ENCODE measurements around the gene RNU5D-1. TPM values are rescaled to one million over a fixed set of nuclear protein-coding genes. Genes with fewer than 3 reads are reported as not detected.
"Not testable (repeated sequence)": the region's sequence is repeated elsewhere in the genome, so short reads cannot be mapped to it uniquely, and the experiment has no call there.

Gene RNU5D-1
- not detected in 2 replicates for total RNA-seq

DNA sequence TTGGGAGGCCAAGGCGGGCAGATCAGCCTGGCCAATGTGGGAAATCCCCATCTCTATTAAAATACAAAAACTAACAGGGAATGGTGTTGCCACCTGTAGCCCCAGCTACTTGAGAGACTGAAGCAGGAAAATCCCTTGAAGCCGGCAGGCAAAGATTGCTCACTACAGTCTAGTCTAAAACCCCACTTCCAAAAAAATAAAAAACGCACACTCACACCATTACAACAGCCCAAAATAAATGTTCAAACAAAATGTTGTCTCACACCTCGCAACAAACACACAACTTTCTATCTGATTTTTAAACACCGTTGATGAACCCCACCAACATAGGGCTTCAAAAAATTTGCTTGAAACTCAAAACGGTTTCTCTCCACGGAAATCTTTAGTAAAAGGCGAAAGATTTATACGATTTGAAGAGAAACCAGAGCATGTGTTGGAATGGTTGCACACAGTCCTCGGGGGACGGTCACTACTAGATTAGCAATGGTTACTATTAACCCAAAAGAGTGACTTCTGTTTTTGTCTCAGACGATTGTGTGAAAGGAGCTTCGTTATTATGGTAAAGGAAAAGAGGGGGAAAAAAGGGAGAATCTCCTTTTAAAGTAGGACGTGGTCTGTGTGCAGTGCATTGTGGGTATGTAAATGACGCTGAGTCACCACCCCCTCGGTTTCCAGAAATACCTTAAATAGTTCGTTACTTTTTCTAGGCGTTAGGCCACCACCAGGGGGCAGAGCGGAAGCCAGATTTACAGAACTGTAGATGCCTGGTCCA is at the start of gene RNU5D-1:
Gene RNU5D-1 (minus strand): TSS at position 430 of the 772 bp plus-strand sequence.
- intact Hi-C loops (cut with micrococcal nuclease) = loop anchor here (1.0 to 2.0 kb wide), 14 partner anchors 8 to 854 kb away; partner anchors contain the start of genes ARMH1, EIF2B3, KIF2C and MUTYH

DNA sequence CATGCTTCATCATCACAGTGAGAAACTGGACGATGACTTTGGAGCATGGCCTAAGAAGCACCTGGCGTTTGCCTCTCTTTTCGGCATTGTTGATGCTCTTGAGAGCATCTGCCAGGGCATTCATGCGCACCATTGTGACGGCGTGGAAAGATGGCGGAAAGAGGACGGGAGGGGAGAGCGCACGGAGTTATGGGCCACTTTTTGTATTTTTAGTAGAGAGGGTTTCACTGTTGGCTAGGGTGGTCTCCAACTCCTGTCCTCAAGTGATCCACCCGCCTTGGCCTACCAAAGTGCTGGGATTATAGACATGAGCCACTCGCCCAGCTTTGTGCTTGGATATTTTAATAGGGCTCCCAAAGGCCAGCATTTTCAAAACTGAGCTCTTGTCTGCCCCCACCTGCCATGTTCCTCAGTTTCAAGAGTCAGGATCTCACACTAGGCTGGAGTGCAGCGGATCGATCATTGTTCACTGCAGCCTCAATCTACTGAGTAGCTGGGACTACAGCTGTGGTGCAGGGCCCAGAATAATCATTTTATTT is 49.7 kb upstream of the RNU5D-1 start:
- intact Hi-C loops (cut with micrococcal nuclease) = no loop called here

DNA sequence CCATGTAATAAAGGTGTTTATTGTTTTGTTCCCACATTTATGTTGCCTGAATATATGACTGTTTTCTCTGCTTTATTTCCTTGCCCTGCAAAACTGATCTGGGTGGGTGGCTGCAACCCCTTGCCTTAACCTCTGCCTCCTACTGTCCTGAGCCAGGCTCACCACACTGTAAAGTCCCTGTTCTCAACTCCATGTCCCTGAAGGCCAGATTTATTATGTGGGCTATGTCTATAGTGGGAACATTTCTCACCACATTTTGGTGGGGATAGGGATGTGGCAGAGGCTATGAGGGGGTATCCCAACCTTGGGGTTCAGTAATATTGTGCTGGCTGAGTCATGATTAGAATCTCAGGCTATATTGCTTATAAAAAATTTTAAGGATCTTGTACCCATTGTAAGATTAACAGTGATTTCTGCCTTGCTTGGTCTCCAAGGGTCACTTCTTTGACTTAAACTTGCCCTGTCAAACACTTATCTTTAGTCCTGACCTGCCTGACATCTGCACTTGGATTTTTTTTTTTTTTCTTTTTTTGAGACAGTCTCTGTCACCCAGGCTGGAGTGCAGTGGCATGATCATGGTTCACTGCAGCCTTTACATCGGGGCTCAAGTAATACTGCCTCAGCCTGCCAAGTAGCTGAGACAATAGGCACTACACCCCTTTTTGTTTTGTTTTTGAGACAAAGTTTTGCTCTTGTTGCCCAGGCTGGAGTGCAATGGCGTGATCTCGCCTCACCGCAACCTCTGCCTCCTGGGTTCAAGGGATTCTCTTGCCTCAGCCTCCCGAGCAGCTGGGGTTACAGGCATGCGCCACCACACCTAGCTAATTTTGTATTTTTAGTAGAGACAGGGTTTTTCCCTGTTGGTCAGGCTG is 48.0 kb upstream of the RNU5D-1 start:
- intact Hi-C loops (cut with micrococcal nuclease) = loop anchor here (5.0 kb wide), 1 partner anchor 147 kb away; no protein-coding TSS in a partner anchor

DNA sequence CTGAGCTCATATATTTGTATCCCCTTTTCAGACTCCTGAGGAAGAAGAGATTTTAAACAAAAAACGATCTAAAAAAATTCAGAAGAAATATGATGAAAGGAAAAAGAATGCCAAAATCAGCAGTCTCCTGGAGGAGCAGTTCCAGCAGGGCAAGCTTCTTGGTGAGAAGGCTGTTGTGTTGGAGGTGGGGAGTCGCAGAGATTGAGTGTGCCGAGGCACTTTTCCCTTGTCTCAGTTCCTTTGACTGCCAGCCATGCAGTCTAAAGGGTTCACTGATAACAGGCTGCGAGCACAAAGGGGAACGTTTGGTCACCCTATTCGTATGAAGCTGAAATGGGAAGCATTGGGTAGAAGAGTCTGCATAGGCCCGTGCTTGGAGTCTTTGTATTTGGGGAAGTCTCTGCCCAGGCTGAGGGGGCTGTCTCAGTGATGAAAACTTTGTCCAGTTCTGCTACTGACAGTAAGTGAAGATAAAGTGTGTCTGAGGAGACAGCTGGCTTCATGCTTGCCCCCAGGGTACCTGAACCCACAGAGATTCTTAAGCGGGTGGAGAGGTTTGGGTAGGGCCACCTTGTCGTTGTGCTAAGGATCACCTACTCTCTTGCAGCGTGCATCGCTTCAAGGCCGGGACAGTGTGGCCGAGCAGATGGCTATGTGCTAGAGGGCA is 47.1 kb upstream of the RNU5D-1 start:
- intact Hi-C loops (cut with micrococcal nuclease) = loop anchor here (5.0 kb wide), 1 partner anchor 146 kb away; no protein-coding TSS in a partner anchor

DNA sequence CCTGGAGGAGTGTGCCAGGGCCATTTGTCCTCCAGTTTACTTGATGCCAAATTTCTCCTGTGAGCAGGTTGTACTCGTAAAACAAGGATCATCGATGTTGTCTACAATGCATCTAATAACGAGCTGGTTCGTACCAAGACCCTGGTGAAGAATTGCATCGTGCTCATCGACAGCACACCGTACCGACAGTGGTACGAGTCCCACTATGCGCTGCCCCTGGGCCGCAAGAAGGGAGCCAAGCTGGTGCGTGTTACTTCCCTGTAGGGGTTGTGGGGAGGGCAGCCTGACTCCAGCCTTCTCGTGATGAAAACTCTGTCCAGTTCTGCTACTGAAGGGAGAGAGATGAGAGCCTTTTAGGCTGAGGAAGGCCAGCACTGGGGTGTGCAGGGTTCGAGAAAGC is 46.6 kb upstream of the RNU5D-1 start:
- intact Hi-C loops (cut with micrococcal nuclease) = loop anchor here (5.0 kb wide), 1 partner anchor 145 kb away; no protein-coding TSS in a partner anchor

DNA sequence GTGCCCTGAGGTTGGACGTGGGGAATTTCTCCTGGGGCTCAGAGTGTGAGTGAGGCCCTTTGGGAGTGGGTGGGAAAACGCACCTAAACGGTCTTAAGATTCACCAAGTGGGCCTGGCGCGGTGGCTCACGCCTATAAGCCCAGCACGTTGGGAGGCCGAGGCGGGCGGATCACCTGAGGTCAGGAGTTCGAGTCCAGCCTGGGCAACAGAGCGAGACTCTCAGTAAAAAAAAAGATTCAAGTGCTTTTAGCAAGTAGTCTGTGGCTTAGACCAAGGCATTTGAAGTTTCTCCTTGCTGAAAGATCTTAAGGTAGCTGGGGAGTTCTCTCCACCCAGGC is 45.7 kb upstream of the RNU5D-1 start:
- intact Hi-C loops (cut with micrococcal nuclease) = loop anchor here (5.0 kb wide), 1 partner anchor 144 kb away; no protein-coding TSS in a partner anchor

DNA sequence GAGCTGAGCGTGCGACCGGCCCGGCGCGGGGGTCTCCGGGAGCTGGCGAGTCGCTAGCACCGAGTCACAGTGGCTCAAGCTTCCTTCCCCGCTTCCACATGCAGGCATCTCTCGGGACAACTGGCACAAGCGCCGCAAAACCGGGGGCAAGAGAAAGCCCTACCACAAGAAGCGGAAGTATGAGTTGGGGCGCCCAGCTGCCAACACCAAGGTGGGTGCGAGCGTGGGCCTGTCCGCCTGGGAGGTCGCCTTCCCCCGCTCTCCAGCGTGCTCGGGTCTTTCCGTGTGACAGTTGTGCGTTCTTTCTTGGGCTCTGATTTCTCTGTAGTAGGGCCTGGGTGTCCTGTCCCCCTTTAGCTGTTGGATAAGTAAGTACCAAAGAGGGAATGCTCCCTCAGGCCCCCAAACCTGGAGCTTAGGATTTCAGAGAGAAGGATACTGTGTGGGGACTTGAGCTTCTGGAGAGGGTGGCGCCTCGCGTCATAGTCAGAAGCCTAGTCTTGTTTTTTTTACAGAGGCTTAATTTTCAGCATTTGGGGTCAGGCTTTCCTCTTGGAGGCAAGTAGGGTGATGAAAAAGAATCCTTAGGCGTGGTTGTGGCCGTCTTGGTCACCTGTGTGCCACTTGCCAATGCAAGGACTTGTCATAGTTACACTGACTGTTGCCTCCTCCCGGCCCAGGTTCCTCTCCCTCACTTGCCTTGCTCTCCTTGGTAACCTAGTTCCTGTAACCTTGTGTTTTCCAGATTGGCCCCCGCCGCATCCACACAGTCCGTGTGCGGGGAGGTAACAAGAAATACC is 45.2 kb upstream of the RNU5D-1 start:
- intact Hi-C loops (cut with micrococcal nuclease) = loop anchor here (1.0 to 5.0 kb wide), 10 partner anchors 10 to 715 kb away; partner anchors contain the start of genes ARMH1, EIF2B3, KIF2C and PLK3

DNA sequence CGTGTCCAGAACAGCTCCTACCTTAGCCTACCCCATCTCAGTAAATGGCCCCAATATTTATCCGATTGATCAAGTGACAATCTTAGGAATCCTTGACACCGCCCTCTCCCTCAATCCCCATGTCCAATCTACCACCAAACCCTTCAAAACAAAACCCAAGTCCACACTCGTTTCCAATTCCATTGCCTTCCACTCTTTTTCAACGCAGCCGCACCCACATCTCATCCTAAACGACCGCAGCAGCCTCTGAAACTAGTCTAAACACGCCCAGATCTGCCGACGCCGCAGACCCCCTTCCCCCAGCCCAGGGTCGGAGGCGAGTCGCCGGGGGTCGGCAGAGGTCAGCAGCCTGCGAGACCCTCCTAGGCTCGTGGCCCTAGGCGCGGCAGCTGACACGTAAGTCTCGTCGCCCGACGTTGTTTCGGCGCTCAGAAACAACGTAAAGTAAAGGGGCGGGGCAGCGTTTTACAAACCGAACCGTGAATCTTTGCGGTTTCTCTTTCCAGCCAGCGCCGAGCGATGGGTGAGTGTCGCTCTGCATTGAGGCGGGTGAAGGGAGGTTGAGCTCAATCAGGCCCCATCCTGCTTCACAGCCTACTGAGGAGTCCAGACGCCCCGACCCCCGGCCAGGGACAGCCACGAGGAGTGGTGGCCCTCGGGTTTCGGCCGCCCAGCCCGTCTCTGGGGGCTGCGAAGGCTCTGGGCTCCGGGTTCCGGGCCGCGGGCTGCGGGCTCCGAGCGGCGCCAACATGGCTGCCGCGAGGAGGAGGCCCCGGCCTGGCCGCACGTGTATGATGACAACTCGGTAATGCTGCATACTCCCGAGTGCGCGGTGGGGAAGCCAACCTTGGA is 44.3 kb upstream of the RNU5D-1 start, which contains the start of gene RPS8:
Gene RPS8 (plus strand): TSS at position 463 of the 852 bp plus-strand sequence. CDS start 57 bp downstream, at position 520.
- intact Hi-C loops (cut with micrococcal nuclease) = loop anchor here (1.0 to 5.0 kb wide), 10 partner anchors 11 to 716 kb away; partner anchors contain the start of genes ARMH1, EIF2B3, KIF2C and PLK3

DNA sequence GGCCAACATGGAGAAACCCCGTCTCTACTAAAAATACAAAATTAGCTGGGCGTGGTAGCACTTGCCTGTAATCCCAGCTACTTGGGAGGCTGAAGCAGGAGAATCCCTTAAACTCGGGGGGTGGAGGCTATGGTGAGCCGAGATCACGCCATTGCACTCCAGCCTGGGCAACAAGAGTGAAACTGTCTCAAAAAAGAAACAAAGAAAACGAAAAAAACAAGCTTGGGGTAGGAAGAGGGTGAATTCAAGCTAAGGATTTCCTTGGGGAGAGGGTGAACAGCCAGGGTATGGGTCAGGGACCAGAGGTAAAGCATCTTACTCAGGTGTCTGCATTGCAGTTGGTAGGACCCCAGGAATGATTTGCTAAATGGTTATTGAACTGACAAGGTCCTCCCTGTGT is 35.5 kb upstream of the RNU5D-1 start:
- intact Hi-C loops (cut with micrococcal nuclease) = not testable (repeated sequence)

DNA sequence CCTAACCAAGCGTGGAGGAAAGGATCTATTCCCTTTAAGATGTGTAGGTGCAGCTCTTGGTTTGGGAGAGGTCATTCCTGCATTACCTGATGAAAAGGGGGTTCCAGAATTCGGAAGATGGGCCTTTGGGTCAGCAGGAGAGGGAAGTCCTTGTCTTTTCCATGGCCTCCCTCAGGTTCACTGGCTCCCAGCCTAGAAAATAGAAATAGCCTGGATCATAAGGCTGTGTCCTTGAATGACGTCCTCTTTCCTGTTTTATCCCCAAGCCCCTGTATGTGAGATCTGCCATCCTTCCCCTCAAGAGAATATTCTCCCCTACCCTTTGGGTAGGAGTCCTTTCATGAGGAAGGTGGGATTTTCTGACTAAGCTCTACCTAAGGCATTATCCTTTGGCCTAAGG is 29.9 kb upstream of the RNU5D-1 start:
- intact Hi-C loops (cut with micrococcal nuclease) = no loop called here

DNA sequence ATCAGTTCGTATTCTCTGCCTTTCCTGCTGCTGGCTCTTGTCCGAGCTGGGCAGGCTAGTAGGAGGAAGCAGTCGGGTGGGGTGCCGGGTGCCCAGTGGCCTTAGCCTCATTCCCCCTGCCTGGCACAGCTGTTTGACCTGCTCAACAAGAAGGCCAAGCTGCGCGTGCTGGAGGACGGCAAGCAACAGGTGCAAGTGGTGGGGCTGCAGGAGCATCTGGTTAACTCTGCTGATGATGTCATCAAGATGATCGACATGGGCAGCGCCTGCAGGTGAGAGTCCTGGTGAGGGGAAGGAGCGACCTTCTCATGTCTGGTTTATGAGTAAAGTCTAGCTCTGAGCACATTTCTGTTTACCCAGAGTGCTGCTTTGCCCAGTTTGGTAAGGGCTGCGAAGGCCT is 28.1 kb upstream of the RNU5D-1 start:
- intact Hi-C loops (cut with micrococcal nuclease) = no loop called here

DNA sequence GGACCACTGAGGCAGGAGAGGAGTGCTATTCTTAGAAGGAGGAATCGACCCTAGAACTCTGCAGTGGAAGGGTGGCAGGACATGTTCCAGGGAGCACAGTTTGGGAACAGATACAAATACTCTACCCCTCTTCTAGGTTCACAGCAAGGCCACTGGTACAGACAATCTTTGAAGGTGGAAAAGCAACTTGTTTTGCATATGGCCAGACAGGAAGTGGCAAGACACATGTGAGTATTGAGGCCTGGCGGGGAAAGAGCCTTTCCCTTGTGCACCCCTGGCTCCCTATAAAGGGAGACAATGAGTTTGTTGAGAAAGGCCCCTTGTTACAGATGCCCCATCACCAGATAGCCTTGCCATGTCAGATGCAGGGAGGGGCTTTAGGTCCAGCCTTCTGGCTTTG is 26.4 kb upstream of the RNU5D-1 start:
- intact Hi-C loops (cut with micrococcal nuclease) = no loop called here

DNA sequence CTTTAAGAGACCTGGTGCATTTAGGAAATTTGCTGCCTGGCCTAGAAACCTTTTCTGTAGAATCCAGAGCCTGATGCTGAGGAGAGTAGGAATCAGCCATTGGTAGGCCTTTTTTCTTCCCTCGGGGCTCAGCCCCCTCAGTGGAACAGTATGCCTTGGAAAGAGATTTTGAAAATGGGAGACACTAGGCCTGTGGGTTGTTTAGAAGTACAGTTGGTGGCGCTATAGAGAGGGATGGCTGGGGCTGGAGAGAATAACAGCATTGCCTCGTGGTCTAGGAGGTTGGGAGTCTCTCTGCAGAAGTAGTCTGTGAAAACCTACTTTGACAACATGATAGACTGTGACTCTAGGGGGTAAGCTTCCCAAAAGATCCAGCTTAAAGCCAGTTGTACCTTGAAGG is 16.9 kb upstream of the RNU5D-1 start:
- intact Hi-C loops (cut with micrococcal nuclease) = no loop called here

DNA sequence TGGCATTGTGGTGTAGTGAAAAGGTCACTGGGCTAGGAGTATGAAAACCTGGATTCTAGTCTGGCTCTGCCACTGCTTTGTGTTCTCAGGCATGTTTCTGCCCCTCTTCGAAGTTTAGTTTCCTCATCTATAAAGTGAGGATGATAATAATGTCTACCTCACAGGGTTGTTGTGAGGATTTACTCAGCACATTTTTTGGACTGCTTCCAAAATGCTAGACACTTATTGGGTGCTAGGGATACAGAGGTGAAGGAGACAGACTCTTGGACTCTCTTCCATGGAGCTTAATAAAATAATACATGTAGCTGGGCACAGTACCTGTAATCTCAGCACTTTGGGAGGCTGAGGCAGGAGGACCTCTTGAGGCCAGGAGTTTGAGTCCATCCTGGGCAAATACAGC is 12.2 kb upstream of the RNU5D-1 start:
- intact Hi-C loops (cut with micrococcal nuclease) = no loop called here

DNA sequence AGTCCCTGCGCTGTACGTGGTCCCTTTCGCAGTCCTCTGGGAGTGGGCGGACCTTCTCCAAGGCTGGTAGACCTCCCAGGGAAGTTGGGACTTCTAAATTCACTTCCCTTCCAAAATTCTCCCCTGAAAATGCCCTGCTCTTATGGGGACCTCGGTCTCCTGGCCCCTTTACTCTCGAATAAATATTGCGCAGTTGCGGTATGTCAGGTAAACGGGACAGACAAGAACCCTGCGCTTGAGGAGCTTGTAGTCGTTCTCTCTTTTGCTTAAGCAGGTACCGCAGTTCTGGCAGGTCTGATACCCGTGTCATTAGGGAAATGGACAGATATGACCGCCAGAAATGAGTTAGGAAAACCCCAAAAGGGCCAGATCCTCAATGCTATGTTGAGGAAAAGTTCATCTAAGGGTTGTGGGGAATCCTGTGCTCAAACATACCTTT is 9.2 kb upstream of the RNU5D-1 start:
- intact Hi-C loops (cut with micrococcal nuclease) = no loop called here

DNA sequence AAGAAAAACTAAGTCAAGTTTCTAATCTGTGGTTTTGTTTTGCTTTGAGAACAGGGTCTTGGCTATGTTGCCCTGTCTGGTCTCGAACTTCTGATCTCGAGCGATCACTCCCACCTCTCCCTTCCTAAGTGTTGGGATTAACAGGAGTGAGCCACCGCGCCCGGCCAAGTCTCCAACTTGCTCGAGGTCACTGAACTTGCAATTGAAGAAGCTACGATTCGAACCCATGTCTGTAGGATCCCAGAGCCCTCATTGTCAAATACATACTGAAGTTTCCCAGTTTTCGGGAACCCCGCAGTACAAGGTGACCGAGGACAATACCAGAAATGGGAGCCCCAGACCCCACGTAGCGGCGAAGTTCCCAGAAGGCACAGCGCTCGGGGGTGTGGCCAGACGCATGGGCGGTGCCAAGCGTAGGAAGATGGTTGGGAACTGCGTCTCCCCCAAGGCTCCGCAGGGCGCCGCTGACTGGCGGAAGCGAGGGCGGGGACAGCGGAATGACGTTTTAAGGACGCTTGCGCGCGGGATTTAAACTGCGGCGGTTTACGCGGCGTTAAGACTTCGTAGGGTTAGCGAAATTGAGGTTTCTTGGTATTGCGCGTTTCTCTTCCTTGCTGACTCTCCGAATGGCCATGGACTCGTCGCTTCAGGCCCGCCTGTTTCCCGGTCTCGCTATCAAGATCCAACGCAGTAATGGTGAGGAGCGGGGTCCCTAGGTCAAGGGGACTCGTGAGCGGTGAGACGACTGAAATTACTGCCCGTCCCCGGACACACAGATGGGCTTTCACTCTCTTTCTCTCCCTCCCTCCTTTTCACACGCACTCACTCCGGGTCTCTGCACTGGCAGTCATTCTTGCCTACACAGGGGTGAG is 8.6 kb upstream of the RNU5D-1 start, which contains the start of gene KIF2C:
Gene KIF2C (plus strand): TSS at position 531 of the 872 bp plus-strand sequence. CDS start 96 bp downstream, at position 627.
- intact Hi-C loops (cut with micrococcal nuclease) = loop anchor here (1.0 to 2.0 kb wide), 11 partner anchors 8 to 947 kb away; partner anchors contain the start of genes AKR1A1, ARMH1, GPBP1L1 and MUTYH

DNA sequence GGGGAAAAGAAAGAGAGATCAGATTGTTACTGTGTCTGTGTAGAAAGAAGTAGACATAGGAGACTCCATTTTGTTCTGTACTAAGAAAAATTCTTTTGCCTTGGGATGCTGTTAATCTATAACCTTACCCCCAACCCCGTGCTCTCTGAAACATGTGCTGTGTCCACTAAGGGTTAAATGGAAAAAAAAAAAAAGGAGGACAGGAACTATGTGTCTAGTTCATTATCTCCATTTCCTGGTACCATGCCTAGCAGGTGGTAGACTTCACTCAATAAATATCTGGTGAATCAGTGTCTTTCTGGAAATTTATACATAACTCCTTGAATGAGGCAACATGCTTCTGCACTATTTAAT is 8.0 kb upstream of the RNU5D-1 start:
- intact Hi-C loops (cut with micrococcal nuclease) = loop anchor here (1.0 to 2.0 kb wide), 11 partner anchors 8 to 947 kb away; partner anchors contain the start of genes AKR1A1, ARMH1, GPBP1L1 and MUTYH

DNA sequence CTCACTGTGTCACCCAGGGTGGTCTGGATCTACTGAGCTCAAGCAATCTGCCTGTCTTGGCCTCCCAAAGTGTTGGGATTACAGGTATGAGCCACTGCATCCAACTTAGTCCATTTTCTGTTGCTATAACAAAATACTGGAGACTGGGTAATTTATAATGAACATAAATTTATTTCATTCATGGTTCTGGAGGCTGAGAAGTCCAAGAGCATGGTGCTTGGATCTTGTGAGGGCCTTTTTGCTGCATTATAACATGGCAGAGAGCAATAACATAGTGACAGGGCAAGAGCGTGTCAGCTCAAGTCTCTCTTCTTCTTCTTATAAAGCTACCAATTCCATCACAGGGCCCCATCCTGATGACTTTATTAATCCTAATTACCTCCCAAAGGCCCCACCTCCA is 5.0 kb upstream of the RNU5D-1 start:
- intact Hi-C loops (cut with micrococcal nuclease) = no loop called here

Data from T-helper 1 cell treated with Interleukin-12 subunit alpha and Interleukin-12 subunit beta and Interleukin-4 antibody, amounts not matched to agents 30 ng/mL and 1 ng/mL, for 36 hours (primary cell).